GDM1 (cell line): Measurements from ENCODE around the gene RBFOX2.

ENCODE experiments used
- DNase-seq: peaks from one replicate; lab custom pipeline; 2025; lab: John Stamatoyannopoulos, UW

RBFOX2 gene

GRCh38 chr22:35862697-35863096 lies 165.9 kb downstream of the RBFOX2 start:
- DNase-seq, result no peak

DNA sequence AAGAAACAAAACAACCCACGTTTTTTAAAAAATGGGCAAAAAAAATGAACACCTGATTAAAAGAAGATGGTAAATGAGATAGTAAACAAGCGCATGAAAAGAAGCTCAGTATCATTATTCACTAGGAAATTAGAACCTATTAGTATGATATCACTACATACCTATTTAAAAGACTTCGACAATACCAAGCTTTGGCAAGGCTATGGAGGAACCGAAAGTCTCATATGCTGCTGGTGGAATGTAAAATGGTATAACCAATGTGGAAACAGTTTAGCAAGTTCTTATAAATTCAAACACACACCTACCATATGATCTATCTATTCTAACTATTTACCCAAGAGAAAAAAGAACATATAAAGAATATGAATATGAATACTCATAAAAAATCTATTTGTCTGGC lies 167.2 kb downstream of the RBFOX2 start:
- DNase-seq, result no peak

GRCh38 chr22:35860837-35861236 lies 167.8 kb downstream of the RBFOX2 start:
- DNase-seq, result no peak

DNA sequence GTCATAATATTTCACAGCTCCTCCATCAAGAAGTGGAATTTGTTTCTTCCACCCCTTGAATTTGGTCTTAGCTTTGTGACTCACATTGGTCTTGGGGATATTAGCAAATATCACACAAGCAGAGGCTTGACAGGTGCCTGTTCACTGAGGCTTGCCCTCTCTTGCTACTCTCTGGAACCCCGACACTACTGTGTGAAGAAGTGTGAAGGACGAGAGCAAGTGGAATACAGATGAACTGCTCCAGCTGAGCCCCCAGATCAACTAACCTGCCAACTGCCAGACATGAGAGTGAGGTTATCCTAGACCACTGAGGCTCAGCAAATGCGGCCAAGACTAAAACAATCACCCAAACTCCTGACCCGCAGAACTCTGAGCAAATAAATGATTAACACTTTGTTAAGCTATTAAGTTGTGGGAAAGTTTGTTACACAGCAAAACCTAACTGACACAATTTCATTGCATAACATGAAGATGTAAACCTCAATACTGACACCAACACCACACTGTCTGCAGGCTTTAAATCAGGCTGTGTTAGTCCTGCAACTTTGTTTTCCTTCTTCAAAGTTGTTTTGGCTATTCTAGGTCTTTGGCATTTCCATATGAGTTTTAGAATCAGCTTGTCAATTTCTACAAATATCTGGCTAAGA lies 168.4 kb downstream of the RBFOX2 start:
- DNase-seq, result no peak

DNA sequence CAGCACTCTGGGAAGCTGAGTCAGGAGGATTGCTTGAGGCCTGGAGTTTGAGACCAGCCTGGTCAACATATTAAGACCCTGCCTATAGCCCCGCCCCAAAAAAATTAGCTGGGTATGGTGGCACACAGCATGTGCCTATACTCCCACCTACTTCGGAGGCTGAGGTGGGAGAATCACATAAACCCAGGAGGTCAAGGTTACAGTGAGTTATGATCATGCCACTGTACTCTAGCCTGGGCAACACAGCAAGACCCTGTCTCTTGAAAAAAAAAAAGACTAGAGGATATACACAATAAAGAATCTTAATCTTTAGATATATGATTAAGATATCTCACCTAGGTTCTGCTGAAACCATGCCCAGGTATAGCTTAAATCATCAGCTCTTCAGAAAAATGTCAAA lies 174.3 kb downstream of the RBFOX2 start:
- no peak for DNase-seq

DNA sequence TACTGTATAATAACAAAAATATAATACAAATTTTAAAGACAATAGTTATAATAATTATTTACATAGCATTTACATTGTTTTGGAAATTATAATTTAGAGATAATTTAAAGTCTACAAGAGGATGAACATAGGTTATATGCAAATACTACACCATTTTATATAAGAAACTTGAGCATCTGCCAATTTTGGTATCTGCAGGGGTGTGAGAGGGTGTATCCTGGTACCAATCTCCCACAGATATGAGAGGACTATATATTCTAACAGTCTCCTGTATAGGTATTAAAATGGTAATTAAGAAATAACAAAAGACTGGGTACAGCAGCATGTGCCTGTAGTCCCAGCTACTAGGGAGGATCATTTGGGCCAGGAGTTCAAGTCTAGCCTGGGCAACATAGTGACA lies 176.5 kb downstream of the RBFOX2 start:
- DNase-seq, result no peak

DNA sequence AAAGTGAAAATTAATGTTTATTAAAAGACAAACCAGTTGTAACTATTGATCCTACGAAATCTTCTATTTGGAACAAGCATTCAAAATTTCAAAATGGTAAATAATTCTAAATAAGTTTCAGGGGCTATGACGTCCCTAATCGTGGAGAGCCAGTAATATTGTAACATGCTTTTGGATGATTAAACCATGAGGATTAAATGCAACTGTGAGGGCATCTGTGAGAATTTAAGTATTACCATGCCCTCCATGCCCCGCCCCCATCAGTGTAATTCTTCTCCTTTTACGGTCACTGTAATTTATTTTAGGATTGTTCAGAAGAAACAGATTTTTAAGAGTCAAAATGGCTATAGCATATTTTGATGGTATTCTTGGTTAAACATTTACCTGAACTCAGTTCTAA lies 177.8 kb downstream of the RBFOX2 start:
- DNase-seq, result no peak

DNA sequence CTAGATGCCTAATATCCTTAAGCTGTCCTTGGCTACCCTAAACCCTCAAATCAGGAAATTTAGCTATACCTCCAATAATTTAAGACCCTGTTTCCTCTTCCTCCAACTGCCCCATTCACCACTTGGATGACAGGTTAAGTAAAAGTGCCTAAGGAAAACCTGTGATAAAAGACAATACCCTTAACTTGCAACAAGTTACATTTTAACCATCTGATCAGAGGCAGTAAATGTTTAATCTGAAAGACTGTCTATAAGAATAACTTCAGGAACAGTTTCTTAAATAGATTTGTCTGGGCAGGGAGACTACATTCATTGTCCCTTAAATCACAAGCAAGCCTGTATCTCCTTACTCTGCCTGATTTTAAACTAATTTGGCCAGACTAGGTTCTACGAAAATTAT lies 181.8 kb downstream of the RBFOX2 start:
- no peak for DNase-seq

GRCh38 chr22:35844886-35845285 lies 183.7 kb downstream of the RBFOX2 start:
- DNase-seq, result no peak

DNA sequence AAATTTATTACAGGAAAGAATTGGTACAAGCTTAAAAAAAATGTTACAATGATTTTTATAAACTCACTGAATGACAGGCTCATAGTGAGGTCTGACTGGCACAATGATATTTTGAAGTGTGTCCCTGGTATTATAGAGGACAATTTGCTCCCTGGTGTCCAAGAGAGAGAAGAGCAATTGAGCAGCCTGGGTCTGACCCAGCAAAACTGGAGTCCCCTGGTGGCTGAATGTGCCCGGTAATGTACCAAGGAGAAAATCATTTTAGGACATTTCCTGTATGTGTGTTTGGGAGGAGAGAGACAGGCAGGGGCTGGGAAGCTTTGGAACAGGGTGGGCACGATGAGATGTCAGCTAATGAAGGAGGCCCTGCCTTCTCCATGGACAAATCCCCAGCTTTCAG lies 185.7 kb downstream of the RBFOX2 start:
- DNase-seq, result no peak

GRCh38 chr22:35842519-35842913 lies 186.1 kb downstream of the RBFOX2 start:
- DNase-seq, result no peak

DNA sequence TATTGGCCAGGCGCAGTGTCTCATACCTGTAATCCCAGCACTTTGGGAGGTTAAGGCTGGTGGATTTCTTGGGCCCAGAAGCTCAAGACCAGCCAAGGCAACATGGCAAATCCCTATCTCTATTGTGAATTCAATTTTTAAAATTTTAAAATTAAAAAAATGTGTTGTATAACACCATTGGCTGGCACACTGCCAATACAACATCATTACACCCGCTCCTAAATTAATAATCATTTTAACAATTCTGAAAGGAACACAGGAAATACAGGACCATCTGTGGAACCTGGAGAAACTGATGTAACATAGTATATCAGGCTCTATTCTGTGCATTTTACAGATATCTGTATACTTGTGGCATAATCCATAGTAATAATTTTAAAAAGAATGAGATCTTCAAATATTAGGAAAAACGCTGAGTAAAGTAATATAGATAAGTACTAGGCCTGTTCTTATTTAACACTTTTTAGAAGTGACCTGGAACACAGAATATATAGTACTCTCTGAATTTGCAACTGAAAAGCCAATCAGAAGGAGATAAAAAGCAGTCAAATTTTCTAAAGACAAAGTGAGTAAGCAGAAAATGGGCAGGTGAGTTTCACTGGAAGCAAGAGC lies 186.6 kb downstream of the RBFOX2 start:
- DNase-seq, result no peak

DNA sequence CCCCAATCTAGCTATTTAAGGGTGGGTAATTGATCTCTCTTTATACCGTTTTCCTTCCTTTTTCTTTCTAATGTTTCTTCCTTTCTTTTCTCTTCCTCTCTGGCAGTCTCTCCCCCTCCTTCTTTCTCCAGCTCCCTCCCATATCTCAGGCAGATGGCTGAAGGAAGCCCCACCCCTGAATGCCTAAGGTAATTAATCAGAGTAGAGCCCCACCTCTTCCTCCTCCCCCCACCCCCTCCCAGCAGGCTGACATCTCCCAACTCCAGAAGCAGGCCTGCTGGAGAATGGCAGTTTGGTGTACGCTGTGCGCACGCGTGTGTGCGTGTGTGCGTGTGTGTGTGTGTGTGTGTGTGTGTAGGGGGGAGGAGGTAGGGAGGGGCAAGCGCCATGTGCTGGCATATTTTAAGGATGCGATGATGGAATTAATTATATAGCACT lies 188.3 kb downstream of the RBFOX2 start:
- DNase-seq, result no peak

DNA sequence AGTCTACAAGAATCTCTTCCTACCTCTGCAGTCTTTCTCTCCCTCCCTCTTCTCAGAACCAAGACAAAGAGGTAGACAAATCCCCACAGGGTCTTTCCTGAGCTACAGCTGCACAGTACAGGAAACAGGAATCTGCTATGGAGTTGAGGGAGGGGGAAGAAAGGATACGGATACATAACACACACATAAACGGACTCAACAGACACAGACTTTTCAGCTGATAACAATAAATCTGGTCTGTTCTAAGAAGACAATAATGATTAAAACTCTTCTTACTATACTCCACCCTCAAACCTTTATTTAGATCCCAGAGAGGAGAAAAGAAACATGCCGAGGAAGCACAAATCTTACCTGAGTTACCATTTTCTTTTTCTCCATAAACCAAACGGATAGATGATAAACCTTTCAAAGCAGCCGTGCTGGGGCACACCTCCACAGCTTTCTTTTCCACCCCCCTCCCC lies 188.8 kb downstream of the RBFOX2 start:
- no peak for DNase-seq

DNA sequence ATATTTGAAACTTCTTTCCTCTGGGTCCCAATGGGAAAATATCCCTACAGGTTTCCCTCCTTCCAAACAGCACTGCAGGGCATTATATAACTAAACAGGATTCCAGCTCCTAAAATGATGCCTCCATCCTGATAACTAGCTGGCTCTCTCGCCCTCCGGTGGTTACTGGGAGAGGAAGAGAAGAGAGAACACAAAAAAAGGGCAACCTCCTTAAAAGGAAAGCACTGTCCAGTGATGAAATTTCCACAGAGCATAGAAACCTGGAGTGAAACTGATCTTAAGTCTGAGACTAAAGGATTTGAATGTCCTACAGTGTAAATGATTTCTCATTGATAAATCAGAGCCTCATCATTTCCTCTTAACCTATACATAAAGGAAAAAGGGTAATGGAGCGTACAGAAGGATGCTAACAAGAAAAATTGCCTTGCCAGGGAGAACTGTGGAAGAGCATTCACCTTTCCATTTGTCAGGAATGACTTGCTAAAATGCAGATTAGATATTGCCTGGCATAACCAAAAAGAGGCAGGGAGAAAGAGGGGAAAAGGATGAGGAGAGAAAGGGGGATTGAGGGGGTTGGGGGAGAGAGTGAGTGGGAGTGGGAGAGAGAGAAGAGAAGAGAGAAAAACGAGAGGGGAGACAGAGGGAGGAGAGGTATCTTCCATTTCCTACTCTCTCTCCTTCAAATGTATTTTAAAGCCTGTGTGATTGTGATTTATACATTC lies 189.6 kb downstream of the RBFOX2 start:
- no peak for DNase-seq

DNA sequence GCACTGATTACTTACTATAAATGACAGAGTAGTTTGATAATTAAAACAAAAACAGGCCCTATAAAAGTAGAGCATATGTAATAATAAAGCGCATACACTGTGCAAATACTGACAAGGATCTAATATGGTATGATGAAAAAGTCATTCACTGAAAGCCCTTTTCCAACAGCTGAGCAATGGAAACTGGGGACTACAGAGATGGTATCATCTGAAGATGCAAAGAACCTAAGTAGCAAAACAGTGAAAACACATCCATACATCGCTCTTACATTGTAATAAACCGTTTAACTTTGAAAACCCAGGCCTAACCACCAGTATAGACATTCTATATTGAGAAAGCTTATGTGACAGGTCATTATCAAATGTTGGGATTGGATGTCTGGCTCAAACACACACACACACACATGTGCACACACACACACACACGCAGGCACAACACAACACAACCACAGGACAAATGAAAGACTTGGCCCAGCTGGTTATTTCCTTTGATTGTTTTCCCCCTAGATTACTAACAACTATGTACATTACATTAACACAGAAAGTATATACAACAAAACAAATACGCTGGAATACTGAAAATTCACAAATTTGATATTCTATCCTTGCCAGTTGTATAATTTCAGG lies 191.4 kb downstream of the RBFOX2 start:
- no peak for DNase-seq

GRCh38 chr22:35835998-35836691 lies 192.5 kb downstream of the RBFOX2 start:
- DNase-seq, result no peak

DNA sequence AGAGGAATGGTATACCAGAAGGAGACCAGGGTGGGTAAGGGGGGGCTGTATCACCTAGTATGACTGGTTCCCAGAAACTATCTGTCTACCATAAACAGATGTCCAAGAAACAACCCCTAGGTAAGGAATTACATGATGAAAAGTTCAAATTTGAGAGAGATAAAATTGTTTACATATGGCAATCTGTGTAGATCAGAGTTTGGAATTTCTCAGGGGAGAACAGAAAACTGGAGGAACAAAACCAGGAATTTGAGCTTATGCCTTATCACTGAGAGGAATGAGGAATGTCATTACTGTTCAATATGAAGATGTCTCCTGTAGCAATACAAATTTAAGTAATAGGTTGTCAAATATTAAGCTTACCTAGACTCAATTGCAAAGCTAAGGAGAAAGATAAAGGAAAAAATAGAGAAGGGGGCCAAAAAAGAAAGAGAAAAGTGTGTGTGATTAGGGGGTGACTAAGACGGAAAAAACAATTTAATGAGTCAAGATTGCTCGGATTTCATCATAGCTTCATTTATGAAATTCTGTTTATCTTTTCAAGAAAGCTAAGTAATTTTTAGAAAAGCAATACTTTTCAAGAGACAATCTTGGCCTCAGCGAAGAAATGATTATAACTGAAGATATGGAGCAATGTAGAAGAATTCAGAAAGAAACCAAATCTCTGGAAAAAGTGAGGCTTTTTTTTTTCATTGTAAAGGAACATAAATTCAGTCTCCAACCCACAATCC lies 193.2 kb downstream of the RBFOX2 start:
- DNase-seq, result no peak

GRCh38 chr22:35834061-35834460 lies 194.6 kb downstream of the RBFOX2 start:
- no peak for DNase-seq

DNA sequence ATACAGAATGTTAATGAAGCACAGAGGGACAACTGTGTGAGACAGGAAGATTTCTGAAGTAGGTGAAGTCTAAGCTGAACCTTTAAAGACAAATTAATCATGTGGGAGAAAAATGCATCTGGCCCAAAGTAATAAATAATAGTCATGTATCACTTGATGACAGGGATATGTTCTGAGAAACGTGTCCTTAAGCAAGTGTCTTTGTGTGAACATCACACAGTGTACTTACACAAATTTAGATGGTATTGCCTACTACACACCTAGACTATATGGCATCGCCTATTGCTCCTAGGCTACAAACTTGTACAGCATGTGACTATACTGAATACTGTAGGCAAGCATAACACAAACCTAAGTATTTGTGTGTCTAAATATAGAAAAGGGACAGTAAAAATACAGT lies 198.3 kb downstream of the RBFOX2 start:
- no peak for DNase-seq

DNA sequence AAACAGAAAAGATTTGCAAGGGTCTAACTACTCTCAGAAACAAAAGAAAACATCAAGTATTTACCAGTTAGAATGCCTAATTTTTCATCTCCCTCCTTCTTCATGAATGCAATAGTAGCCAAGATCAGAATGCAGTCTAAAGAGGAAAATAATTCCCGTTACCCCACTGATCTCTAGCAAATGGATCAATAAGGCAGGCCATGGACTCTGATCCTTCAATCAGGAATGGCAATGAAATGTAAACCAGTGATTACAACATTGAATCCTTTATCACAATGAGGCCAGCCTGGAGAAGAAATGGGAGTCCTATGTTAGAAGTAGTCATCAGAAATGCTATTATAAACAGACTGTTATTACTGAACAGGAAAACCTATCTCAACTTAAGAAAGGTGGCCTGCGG lies 204.4 kb downstream of the RBFOX2 start:
- no peak for DNase-seq

- no peak for DNase-seq
These were observed 207.0 kb downstream of the RBFOX2 start for GRCh38 chr22:35821654-35822053.
